H9 (cell line): ENCODE data around the gene NTRK3. TPM values are rescaled to one million over a fixed set of nuclear protein-coding genes. Genes with fewer than 3 reads are reported as not detected.
A peak's percentile ranks its signal among the peaks of the same experiment; 100 is the strongest.

Experiments used
- DNase-seq: peaks from one replicate; pipeline ENCODE4 v3.0.0-alpha.2; 2017
- H2AFZ ChIP-seq: one replicate; pipeline ENCODE4 v1.6.1; 2013; ENCODE audit warnings: mild to moderate bottlenecking, low read length, control low read depth, moderate library complexity
- H2AK5ac ChIP-seq: 2 replicates; pipeline ENCODE4 v1.6.1; 2013; ENCODE audit warnings: low read length, control low read depth, mixed read lengths; ENCODE audit not compliant: insufficient read length
- H2BK120ac ChIP-seq: one replicate; pipeline ENCODE4 v1.6.1; 2013; ENCODE audit warnings: low read depth, mild to moderate bottlenecking, low read length, control low read depth, inconsistent platforms; ENCODE audit not compliant: poor library complexity, severe bottlenecking
- H2BK12ac ChIP-seq: 2 replicates; pipeline ENCODE4 v1.6.1; 2013; ENCODE audit warnings: low read length, control low read depth, mixed read lengths, low read depth; ENCODE audit not compliant: insufficient read length
- H2BK15ac ChIP-seq: 2 replicates; pipeline ENCODE4 v1.6.1; 2013; ENCODE audit warnings: low read depth, low read length, control low read depth
- H2BK20ac ChIP-seq: one replicate; pipeline ENCODE4 v1.6.1; 2013; ENCODE audit warnings: low read depth, mild to moderate bottlenecking, low read length, control low read depth, inconsistent platforms; ENCODE audit not compliant: poor library complexity, severe bottlenecking
- H2BK5ac ChIP-seq: 2 replicates; pipeline ENCODE4 v1.6.1; 2013; ENCODE audit warnings: low read length, control low read depth, mixed read lengths; ENCODE audit not compliant: insufficient read length
- H3K14ac ChIP-seq: 2 replicates; pipeline ENCODE4 v1.6.1; 2013; ENCODE audit warnings: low read length, control low read depth; ENCODE audit not compliant: insufficient read depth
- H3K18ac ChIP-seq: 2 replicates; pipeline ENCODE4 v1.6.1; 2013; ENCODE audit warnings: low read depth, mild to moderate bottlenecking, mixed read lengths, low read length, control low read depth; ENCODE audit not compliant: insufficient read length
- H3K23ac ChIP-seq: 2 replicates; pipeline ENCODE4 v1.6.1; 2013; ENCODE audit warnings: low read length, control low read depth, mixed read lengths, low read depth; ENCODE audit not compliant: insufficient read length
- H3K23me2 ChIP-seq: 2 replicates; pipeline ENCODE4 v1.6.1; 2013; ENCODE audit warnings: low read depth, mild to moderate bottlenecking, mixed read lengths, low read length, control low read depth; ENCODE audit not compliant: insufficient read length, poor library complexity, severe bottlenecking
- H3K27ac ChIP-seq: 2 replicates; pipeline ENCODE4 v1.5.1; 2013; ENCODE audit warnings: low read length, control low read depth, mixed read lengths, low read depth; ENCODE audit not compliant: insufficient read length
- H3K27me3 ChIP-seq: 2 replicates; pipeline ENCODE4 v1.6.1; 2013; ENCODE audit warnings: low read length, control low read depth, inconsistent platforms; ENCODE audit not compliant: insufficient read depth
- H3K4ac ChIP-seq: 2 replicates; pipeline ENCODE4 v1.6.1; 2013; ENCODE audit warnings: low read depth, mild to moderate bottlenecking, control low read depth, inconsistent platforms, low read length, moderate library complexity
- H3K4me1 ChIP-seq: 2 replicates; pipeline ENCODE4 v1.6.1; 2013; ENCODE audit warnings: low read length, control low read depth, inconsistent platforms; ENCODE audit not compliant: insufficient read depth
- H3K4me2 ChIP-seq: 2 replicates; pipeline ENCODE4 v1.6.1; 2013; ENCODE audit warnings: low read length, control low read depth, mixed read lengths; ENCODE audit not compliant: insufficient read length, insufficient read depth
- H3K56ac ChIP-seq: 2 replicates; pipeline ENCODE4 v1.6.1; 2013; ENCODE audit warnings: low read depth, mild to moderate bottlenecking, mixed read lengths, low read length, control low read depth; ENCODE audit not compliant: insufficient read length
- H3K79me1 ChIP-seq: 2 replicates; pipeline ENCODE4 v1.6.1; 2013; ENCODE audit warnings: low read depth, mild to moderate bottlenecking, moderate library complexity, low read length, control low read depth, inconsistent platforms; ENCODE audit not compliant: insufficient read depth, poor library complexity, severe bottlenecking
- H3K79me2 ChIP-seq: 2 replicates; pipeline ENCODE4 v1.6.1; 2013; ENCODE audit warnings: low read length, control low read depth, inconsistent platforms; ENCODE audit not compliant: insufficient read depth
- H3K9ac ChIP-seq: 2 replicates; pipeline ENCODE4 v1.6.1; 2013; ENCODE audit warnings: low read length, control low read depth, mixed read lengths; ENCODE audit not compliant: insufficient read length; ENCODE audit errors: extremely low read depth
- H3K9me3 ChIP-seq: one replicate; pipeline ENCODE4 v1.6.1; 2013; ENCODE audit warnings: low read depth, low read length, inconsistent platforms; ENCODE audit not compliant: control insufficient read depth
- H3T11ph ChIP-seq: one replicate; pipeline ENCODE4 v1.6.1; 2013; ENCODE audit warnings: mild to moderate bottlenecking, low read length, control low read depth, inconsistent platforms
- H4K20me1 ChIP-seq: one replicate; pipeline ENCODE4 v1.6.1; 2013; ENCODE audit not compliant: control insufficient read depth, insufficient read length, insufficient read depth
- H4K5ac ChIP-seq: 2 replicates; pipeline ENCODE4 v1.6.1; 2013; ENCODE audit warnings: low read depth, mild to moderate bottlenecking, mixed read lengths, low read length, control low read depth; ENCODE audit not compliant: insufficient read length
- H4K8ac ChIP-seq: replicated peaks from 2 replicates; pipeline ENCODE4 v1.6.1; 2013; ENCODE audit warnings: low read length, control low read depth, mixed read lengths, low read depth; ENCODE audit not compliant: insufficient read length
- H4K91ac ChIP-seq: 2 replicates; pipeline ENCODE4 v1.6.1; 2013; ENCODE audit warnings: low read depth, mild to moderate bottlenecking, moderate library complexity, mixed read lengths, low read length, control low read depth; ENCODE audit not compliant: insufficient read length
- H3K27ac Mint-ChIP-seq, 3 experiments: 2 replicates in 2 of 3; 3 replicates in 1 of 3; pipeline ENCODE4 v1.8.0; 2020 to 2021; ENCODE audit warnings: mixed read lengths in 3 of 3, mild to moderate bottlenecking in 1 of 3, moderate library complexity in 1 of 3
- H3K27me3 Mint-ChIP-seq: 2 replicates; pipeline ENCODE4 v1.8.0; 2021; ENCODE audit warnings: low read depth, mild to moderate bottlenecking, moderate library complexity, mixed read lengths
- H3K36me3 Mint-ChIP-seq, 3 experiments: 2 replicates in 2 of 3; 3 replicates in 1 of 3; pipeline ENCODE4 v1.8.0; 2020 to 2021; ENCODE audit warnings: low read depth in 3 of 3, mixed read lengths in 3 of 3; ENCODE audit not compliant: insufficient read depth in 1 of 3
- H3K4me1 Mint-ChIP-seq, 2 experiments: 2 replicates each; pipeline ENCODE4 v1.8.0; 2020; ENCODE audit warnings: mixed read lengths in 2 of 2
- H3K4me3 Mint-ChIP-seq, 2 experiments: 2 replicates in 1 of 2; 3 replicates in 1 of 2; pipeline ENCODE4 v1.8.0; 2020 to 2021; ENCODE audit warnings: mild to moderate bottlenecking in 2 of 2, mixed read lengths in 2 of 2, moderate library complexity in 1 of 2
- H3K9me3 Mint-ChIP-seq, 2 experiments: 2 replicates in 1 of 2; 3 replicates in 1 of 2; pipeline ENCODE4 v1.8.0; 2020; ENCODE audit warnings: mild to moderate bottlenecking in 2 of 2, mixed read lengths in 2 of 2, moderate library complexity in 1 of 2
- CTCF ChIP-seq: fragments of 200-600 bp; sonication (generic); conservative IDR thresholded peaks from 3 replicates; pipeline ENCODE4 v1.8.0; 2021; ENCODE audit warnings: antibody characterized with exemption, mild to moderate bottlenecking
- WGBS: extraction: QIAGEN DNeasy Blood & Tissue Kit; methylation state at CpG from one replicate; pipeline ENCODE4 v1.1.7; 2013; ENCODE audit warnings: missing lambda C conversion rate, low lambda C conversion rate, mixed read lengths; ENCODE audit not compliant: insufficient read length; ENCODE audit errors: extremely low coverage; 5-methylcytosine and 5-hydroxymethylcytosine counted together
- total RNA-seq: library from RNA; stranded (reverse); gene quantifications from 2 replicates; pipeline ENCODE4 v1.2.1, GENCODE V29; 2021

Gene NTRK3
- total RNA-seq, 1 experiment from 2014 or later: 2.5 TPM

GRCh38 chr15:88300861-88301260 is 44.3 kb upstream of the NTRK3 start:
- Histone ChIP-seq H2BK5ac (no peak overlapping the region), H2AK5ac (no peak overlapping the region), H3K79me1 (no peaks in the 10 kb centered on the region), H2AFZ (no peak overlapping the region), H4K5ac (no peak overlapping the region), H3K56ac (no peak overlapping the region), H3K79me2 (no peaks in the 10 kb centered on the region), H4K91ac (no peak overlapping the region), H2BK15ac (no peak overlapping the region), H3K4ac (no peak overlapping the region), H3K23me2 (no peaks in the 10 kb centered on the region), H3K18ac (no peak overlapping the region), H2BK20ac (no peak overlapping the region), H4K8ac (no peak overlapping the region), H2BK120ac (no peak overlapping the region), H4K20me1 (no peaks in the 10 kb centered on the region), H3K27me3 (no peaks in the 10 kb centered on the region), H3K27ac (no peak overlapping the region), H3K14ac (no peak overlapping the region), H3K9me3 (no peaks in the 10 kb centered on the region), H3K4me2 (no peak overlapping the region), H3K4me1 (peaks cover 3% of the 10 kb centered on the region; the same call in 1 of the 2 replicates), H3K9ac (no peak overlapping the region), H3K23ac (no peak overlapping the region), H3T11ph (no peak overlapping the region), H2BK12ac (no peak overlapping the region)
- no peaks in the 10 kb centered on the region for H3K36me3 Mint-ChIP-seq
- H3K27me3 Mint-ChIP-seq: peaks cover 19% of the 10 kb centered on the region
- no peak overlapping the region for H3K4me3 Mint-ChIP-seq
- no peak for TF ChIP-seq CTCF
- WGBS: no CpG with 5 or more reads among the region's 4 CpGs
- H3K27ac Mint-ChIP-seq: peak overlapping the region in 2 of 3 experiments; percentile 3 to 6; a peak in 1 of 7 replicates
- no peak for DNase-seq
- H3K9me3 Mint-ChIP-seq: no peaks in the 10 kb centered on the region
- H3K4me1 Mint-ChIP-seq: peaks cover 4% of the 10 kb centered on the region in 2 experiments
